ENCODE data around the gene ETV6.

ETV6 gene

GRCh38 chr12:11669348-11669747, 19.9 kb downstream of the ETV6 start:
- DNase-seq (ENCODE audit: low spot score), result no peak
- TF ChIP-seq CTCF (IDR thresholded peaks at IDR 0.05; ENCODE audit: extremely low read depth, missing control alignments), result no peak

- DNase-seq (ENCODE audit: low spot score), result no peak
- TF ChIP-seq CTCF (IDR thresholded peaks at IDR 0.05; ENCODE audit: extremely low read depth, missing control alignments), result no peak
These were observed 23.1 kb downstream of the ETV6 start for GRCh38 chr12:11672256-11673191.

GRCh38 chr12:11673666-11674461, 24.4 kb downstream of the ETV6 start:
- no peak for DNase-seq (ENCODE audit: low spot score)
- TF ChIP-seq CTCF (IDR thresholded peaks at IDR 0.05; ENCODE audit: extremely low read depth, missing control alignments), result no peak

GRCh38 chr12:11674894-11675390, 25.5 kb downstream of the ETV6 start:
- no peak for TF ChIP-seq CTCF (IDR thresholded peaks at IDR 0.05; ENCODE audit: extremely low read depth, missing control alignments)

GRCh38 chr12:11676052-11676451, 26.6 kb downstream of the ETV6 start:
- TF ChIP-seq CTCF (IDR thresholded peaks at IDR 0.05; ENCODE audit: extremely low read depth, missing control alignments), result no peak
- DNase-seq (ENCODE audit: low spot score), result no peak

More at GRCh38 chr12:11674894-11675390, 25.5 kb downstream of the ETV6 start:
- DNase-seq (ENCODE audit: low spot score), result no peak

- DNase-seq (ENCODE audit: low spot score), result no peak
- TF ChIP-seq CTCF (IDR thresholded peaks at IDR 0.05; ENCODE audit: extremely low read depth, missing control alignments), result no peak
These were observed 27.6 kb downstream of the ETV6 start for GRCh38 chr12:11677093-11677492.

GRCh38 chr12:11677752-11678151, 28.3 kb downstream of the ETV6 start:
- DNase-seq (ENCODE audit: low spot score), result no peak
- TF ChIP-seq CTCF (IDR thresholded peaks at IDR 0.05; ENCODE audit: extremely low read depth, missing control alignments), result no peak
